ENCODE results near the gene VWC2.

DNA sequence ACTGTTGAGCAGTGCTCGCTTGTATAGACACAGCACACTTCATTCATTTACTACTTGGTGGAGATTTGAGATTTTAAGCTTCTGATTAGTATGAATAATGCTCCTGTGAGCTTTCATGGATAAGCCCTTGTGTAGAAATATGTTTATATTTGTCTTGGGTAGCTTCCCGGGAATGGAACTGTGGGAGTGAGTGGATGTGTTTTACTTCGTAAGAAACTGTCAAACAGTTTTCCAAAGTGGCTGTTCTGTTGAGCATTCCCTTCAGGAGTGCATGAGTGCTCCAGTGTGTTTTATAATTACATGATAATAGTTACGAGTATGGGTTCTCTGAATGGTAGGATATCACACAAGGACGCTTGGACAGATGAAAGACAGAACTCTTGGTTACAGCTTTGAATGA is 49.4 kb downstream of the VWC2 start:
- no peak for TF ChIP-seq POLR2A (IDR thresholded peaks at IDR 0.05)
- TF ChIP-seq CTCF (IDR thresholded peaks at IDR 0.05) = no peak
